ENCODE measurements around the gene C2CD2L.
"Not testable (repeated sequence)": the region's sequence is repeated elsewhere in the genome, so short reads cannot be mapped to it uniquely, and the experiment has no call there.

Gene C2CD2L

GRCh38 chr11:119116235-119116594 is 9.1 kb downstream of the C2CD2L start:
- no peak for DNase-seq

- no peak for DNase-seq
Measured at GRCh38 chr11:119116601-119117000, 9.5 kb downstream of the C2CD2L start.

GRCh38 chr11:119117004-119117706 is 10.0 kb downstream of the C2CD2L start:
- DNase-seq, result no peak

- DNase-seq, result no peak
Measured at GRCh38 chr11:119118227-119118626, 11.1 kb downstream of the C2CD2L start.

- DNase-seq, result no peak
Measured at GRCh38 chr11:119118946-119119345, 11.8 kb downstream of the C2CD2L start.

- peak; percentile 40 to 66 for DNase-seq
Measured at GRCh38 chr11:119120639-119121007, 13.5 kb downstream of the C2CD2L start.

GRCh38 chr11:119121008-119121810 is 14.1 kb downstream of the C2CD2L start, which contains the start of gene HINFP:
Gene HINFP (plus strand): TSS chr11:119121580. CDS start chr11:119126945, 5,365 bp downstream.
- peak; percentile 98 to 99 for DNase-seq

- DNase-seq, result no peak
Measured at GRCh38 chr11:119121811-119122124, 14.6 kb downstream of the C2CD2L start.

- DNase-seq, result no peak
Measured at GRCh38 chr11:119125821-119126220, 18.7 kb downstream of the C2CD2L start.

- DNase-seq, result no peak
Measured at GRCh38 chr11:119126675-119127268, 19.6 kb downstream of the C2CD2L start.

- DNase-seq, result no peak
Measured at GRCh38 chr11:119130662-119131061, 23.5 kb downstream of the C2CD2L start.

GRCh38 chr11:119134389-119134978 is 27.3 kb downstream of the C2CD2L start:
- DNase-seq, result no peak

- not testable (repeated sequence) for DNase-seq
Measured at GRCh38 chr11:119139276-119139675, 32.1 kb downstream of the C2CD2L start.

GRCh38 chr11:119144825-119145486 is 37.8 kb downstream of the C2CD2L start:
- DNase-seq, result peak; percentile 48 to 74

GRCh38 chr11:119145551-119145950 is 38.4 kb downstream of the C2CD2L start:
- DNase-seq, result no peak

- peak; percentile 87 to 92 for DNase-seq
Measured at GRCh38 chr11:119147604-119148333, 40.6 kb downstream of the C2CD2L start.

- DNase-seq, result no peak
Measured at GRCh38 chr11:119148720-119149017, 41.5 kb downstream of the C2CD2L start.

- peak; percentile 39 to 54 for DNase-seq
Measured at GRCh38 chr11:119149018-119149785, 42.1 kb downstream of the C2CD2L start, which contains the start of gene ABCG4. Gene ABCG4 (plus strand): TSS chr11:119149052. CDS start chr11:119149966, 914 bp downstream.

GRCh38 chr11:119149786-119150275 is 42.7 kb downstream of the C2CD2L start:
- DNase-seq, result no peak

GRCh38 chr11:119152043-119152442 is 44.9 kb downstream of the C2CD2L start:
- no peak for DNase-seq

GRCh38 chr11:119152604-119153003 is 45.5 kb downstream of the C2CD2L start:
- no peak for DNase-seq
